ENCODE results near the gene NEURL1.

NEURL1 gene

GRCh38 chr10:103602028-103602851, 108.7 kb downstream of the NEURL1 start:
- Histone ChIP-seq H3K14ac (ENCODE audit: low read length) (no peak overlapping the region), H3K27ac (ENCODE audit: low read depth, low read length) (no peak overlapping the region), H3K9me3 (ENCODE audit: insufficient read depth, low read depth, low read length) (peaks cover 6% of the 10 kb centered on the region), H3K4ac (ENCODE audit: low read depth, low read length) (no peak overlapping the region), H2BK5ac (ENCODE audit: low read depth, low read length, poor library complexity) (no peak overlapping the region), H3K4me2 (ENCODE audit: low read length) (no peak overlapping the region), H2BK120ac (ENCODE audit: insufficient read depth, low read length, poor library complexity) (no peak overlapping the region), H3K18ac (ENCODE audit: low read length) (no peak overlapping the region), H4K8ac (ENCODE audit: low read depth, low read length) (no peak overlapping the region), H2AFZ (ENCODE audit: insufficient read depth, low read length, poor library complexity) (no peak overlapping the region), H3K4me3 (ENCODE audit: low read depth, low read length) (no peak overlapping the region), H3K9ac (ENCODE audit: low read length) (no peak overlapping the region), H3K36me3 (ENCODE audit: control insufficient read depth in 1 of 2, insufficient read depth in 2 of 2, low read length in 2 of 2) (peaks cover 20 to 28% of the 10 kb centered on the region in 2 experiments), H2BK12ac (ENCODE audit: low read length) (no peak overlapping the region), H3K79me2 (ENCODE audit: control insufficient read depth, insufficient read depth, low read length, poor library complexity) (no peaks in the 10 kb centered on the region), H4K12ac (ENCODE audit: low read depth, low read length) (no peak overlapping the region), H3K4me1 (ENCODE audit: control insufficient read depth in 1 of 2, insufficient read depth in 2 of 2, low read length in 2 of 2) (no peaks in the 10 kb centered on the region), H4K91ac (ENCODE audit: low read depth, low read length) (no peak overlapping the region), H3K79me1 (ENCODE audit: low read length) (no peaks in the 10 kb centered on the region), H2AK5ac (ENCODE audit: low read length) (no peak overlapping the region), H3K23ac (ENCODE audit: low read length) (no peak overlapping the region), H3K27me3 (ENCODE audit: insufficient read depth, low read length) (no peaks in the 10 kb centered on the region)
- WGBS (ENCODE audit: extremely low coverage, insufficient coverage, insufficient read length): no CpG with 5 or more reads among the region's 47 CpGs
- DNase-seq: peak; percentile 36 to 58

- Histone ChIP-seq H4K8ac (ENCODE audit: low read depth, low read length) (no peak overlapping the region), H2BK5ac (ENCODE audit: low read depth, low read length, poor library complexity) (no peak overlapping the region), H3K79me2 (ENCODE audit: control insufficient read depth, insufficient read depth, low read length, poor library complexity) (no peaks in the 10 kb centered on the region), H3K4me3 (ENCODE audit: low read depth, low read length) (no peak overlapping the region), H3K79me1 (ENCODE audit: low read length) (no peaks in the 10 kb centered on the region), H3K36me3 (ENCODE audit: control insufficient read depth in 1 of 2, insufficient read depth in 2 of 2, low read length in 2 of 2) (peaks cover 20 to 28% of the 10 kb centered on the region in 2 experiments), H3K27ac (ENCODE audit: low read depth, low read length) (no peak overlapping the region), H3K18ac (ENCODE audit: low read length) (no peak overlapping the region), H2BK12ac (ENCODE audit: low read length) (no peak overlapping the region), H3K4me2 (ENCODE audit: low read length) (no peak overlapping the region), H4K91ac (ENCODE audit: low read depth, low read length) (no peak overlapping the region), H3K4me1 (ENCODE audit: control insufficient read depth in 1 of 2, insufficient read depth in 2 of 2, low read length in 2 of 2) (no peaks in the 10 kb centered on the region), H3K9me3 (ENCODE audit: insufficient read depth, low read depth, low read length) (peaks cover 6% of the 10 kb centered on the region), H3K23ac (ENCODE audit: low read length) (no peak overlapping the region), H4K12ac (ENCODE audit: low read depth, low read length) (no peak overlapping the region), H3K4ac (ENCODE audit: low read depth, low read length) (no peak overlapping the region), H3K14ac (ENCODE audit: low read length) (no peak overlapping the region), H2AK5ac (ENCODE audit: low read length) (no peak overlapping the region), H2BK120ac (ENCODE audit: insufficient read depth, low read length, poor library complexity) (no peak overlapping the region), H3K9ac (ENCODE audit: low read length) (no peak overlapping the region), H2AFZ (ENCODE audit: insufficient read depth, low read length, poor library complexity) (no peak overlapping the region), H3K27me3 (ENCODE audit: insufficient read depth, low read length) (no peaks in the 10 kb centered on the region)
- no peak for DNase-seq
- no CpG with 5 or more reads among the region's 16 CpGs for WGBS (ENCODE audit: extremely low coverage, insufficient coverage, insufficient read length)
Measured at GRCh38 chr10:103602852-103603155, 109.3 kb downstream of the NEURL1 start.

GRCh38 chr10:103603382-103603781, 109.9 kb downstream of the NEURL1 start:
- no peak overlapping the region for H2BK5ac ChIP-seq (ENCODE audit: low read depth, low read length, poor library complexity)

GRCh38 chr10:103605359-103606096, 112.0 kb downstream of the NEURL1 start:
- Histone ChIP-seq H3K18ac (ENCODE audit: low read length) (no peak overlapping the region), H3K23ac (ENCODE audit: low read length) (no peak overlapping the region), H3K9ac (ENCODE audit: low read length) (no peak overlapping the region), H4K8ac (ENCODE audit: low read depth, low read length) (no peak overlapping the region), H3K9me3 (ENCODE audit: insufficient read depth, low read depth, low read length) (peaks cover 6% of the 10 kb centered on the region), H2BK12ac (ENCODE audit: low read length) (no peak overlapping the region), H3K79me1 (ENCODE audit: low read length) (no peaks in the 10 kb centered on the region), H3K79me2 (ENCODE audit: control insufficient read depth, insufficient read depth, low read length, poor library complexity) (no peaks in the 10 kb centered on the region), H2BK5ac (ENCODE audit: low read depth, low read length, poor library complexity) (no peak overlapping the region), H3K4ac (ENCODE audit: low read depth, low read length) (no peak overlapping the region), H3K4me3 (ENCODE audit: low read depth, low read length) (no peak overlapping the region), H4K91ac (ENCODE audit: low read depth, low read length) (no peak overlapping the region), H3K36me3 (ENCODE audit: control insufficient read depth in 1 of 2, insufficient read depth in 2 of 2, low read length in 2 of 2) (peaks cover 20 to 28% of the 10 kb centered on the region in 2 experiments), H3K4me2 (ENCODE audit: low read length) (no peak overlapping the region), H3K27ac (ENCODE audit: low read depth, low read length) (no peak overlapping the region), H4K12ac (ENCODE audit: low read depth, low read length) (no peak overlapping the region), H2AK5ac (ENCODE audit: low read length) (no peak overlapping the region), H3K4me1 (ENCODE audit: control insufficient read depth in 1 of 2, insufficient read depth in 2 of 2, low read length in 2 of 2) (no peaks in the 10 kb centered on the region), H2BK120ac (ENCODE audit: insufficient read depth, low read length, poor library complexity) (no peak overlapping the region), H3K14ac (ENCODE audit: low read length) (no peak overlapping the region), H3K27me3 (ENCODE audit: insufficient read depth, low read length) (no peaks in the 10 kb centered on the region), H2AFZ (ENCODE audit: insufficient read depth, low read length, poor library complexity) (no peak overlapping the region)
- WGBS (ENCODE audit: extremely low coverage, insufficient coverage, insufficient read length): no CpG with 5 or more reads among the region's 12 CpGs
- peak; percentile 65 to 83 for DNase-seq

More at GRCh38 chr10:103603382-103603781, 109.9 kb downstream of the NEURL1 start:
- no peak for DNase-seq
- Histone ChIP-seq H3K18ac (ENCODE audit: low read length) (no peak overlapping the region), H3K27ac (ENCODE audit: low read depth, low read length) (no peak overlapping the region), H2BK12ac (ENCODE audit: low read length) (no peak overlapping the region), H2AFZ (ENCODE audit: insufficient read depth, low read length, poor library complexity) (no peak overlapping the region), H3K4me1 (ENCODE audit: control insufficient read depth in 1 of 2, insufficient read depth in 2 of 2, low read length in 2 of 2) (no peaks in the 10 kb centered on the region), H3K79me2 (ENCODE audit: control insufficient read depth, insufficient read depth, low read length, poor library complexity) (no peaks in the 10 kb centered on the region), H2AK5ac (ENCODE audit: low read length) (no peak overlapping the region), H3K9ac (ENCODE audit: low read length) (no peak overlapping the region), H3K27me3 (ENCODE audit: insufficient read depth, low read length) (no peaks in the 10 kb centered on the region), H3K4me3 (ENCODE audit: low read depth, low read length) (no peak overlapping the region), H2BK120ac (ENCODE audit: insufficient read depth, low read length, poor library complexity) (no peak overlapping the region), H3K4me2 (ENCODE audit: low read length) (no peak overlapping the region), H4K8ac (ENCODE audit: low read depth, low read length) (no peak overlapping the region), H3K36me3 (ENCODE audit: control insufficient read depth in 1 of 2, insufficient read depth in 2 of 2, low read length in 2 of 2) (peaks cover 20 to 28% of the 10 kb centered on the region in 2 experiments), H3K4ac (ENCODE audit: low read depth, low read length) (no peak overlapping the region), H3K23ac (ENCODE audit: low read length) (no peak overlapping the region), H3K79me1 (ENCODE audit: low read length) (no peaks in the 10 kb centered on the region), H3K14ac (ENCODE audit: low read length) (no peak overlapping the region), H4K12ac (ENCODE audit: low read depth, low read length) (no peak overlapping the region), H4K91ac (ENCODE audit: low read depth, low read length) (no peak overlapping the region), H3K9me3 (ENCODE audit: insufficient read depth, low read depth, low read length) (peaks cover 6% of the 10 kb centered on the region)
- no CpG with 5 or more reads among the region's 23 CpGs for WGBS (ENCODE audit: extremely low coverage, insufficient coverage, insufficient read length)

All from trophoblast cell (in vitro differentiated cells and primary cell).